SK-N-SH (cell line): ENCODE measurements around the gene PATL2. TPM values are rescaled to one million over a fixed set of nuclear protein-coding genes. Genes with fewer than 3 reads are reported as not detected.

ENCODE experiments used
- CTCF ChIA-PET: fragments of 300-600, 350-600 bp; formaldehyde crosslinking; extraction: SDS; loops from one replicate; lab custom pipeline; 2021; lab: Yijun Ruan, JAX
- POLR2A ChIA-PET: fragments of 350-600 bp; sonication (Branson Sonifier 250); formaldehyde crosslinking; extraction: SDS; loops from one replicate; lab custom pipeline; 2020; ENCODE audit warnings: antibody characterized with exemption, inconsistent platforms; lab: Yijun Ruan, JAX
- DNase-seq: peaks from one replicate; pipeline ENCODE4 v3.0.0; 2012
- H2AFZ ChIP-seq: fragments of 200-600 bp; sonication (generic); 2 replicates; pipeline ENCODE4 v1.8.1; 2016; ENCODE audit warnings: antibody characterized with exemption, mild to moderate bottlenecking, low read depth
- H3F3A ChIP-seq: fragments of 200-600 bp; sonication (generic); replicated peaks from 2 replicates; pipeline ENCODE3; 2016; ENCODE audit warnings: antibody characterized with exemption, mild to moderate bottlenecking; ENCODE audit not compliant: insufficient read depth
- H3K27ac ChIP-seq, 2 experiments: fragments of 200-500 bp in 1 of 2; fragments of 200-600 bp in 1 of 2; sonication (Bioruptor generic) in 1 of 2; sonication (generic), shearing (Covaris generic) in 1 of 2; 2 replicates each; pipeline versions ENCODE4 v1.5.1 to v1.6.1; 2014 to 2016; ENCODE audit warnings: low read depth in 2 of 2, inconsistent platforms in 1 of 2, low read length in 1 of 2, mild to moderate bottlenecking in 1 of 2, mixed read lengths in 1 of 2
- H3K27me3 ChIP-seq: fragments of 200-600 bp; sonication (generic), shearing (Covaris generic); 2 replicates; pipeline ENCODE4 v1.6.1; 2016; ENCODE audit warnings: mixed run types; ENCODE audit not compliant: insufficient read depth
- H3K36me3 ChIP-seq, 2 experiments: fragments of 200-500 bp in 1 of 2; fragments of 200-600 bp in 1 of 2; sonication (Bioruptor generic) in 1 of 2; sonication (generic) in 1 of 2; replicated peaks in 1 of 2; 2 replicates each; pipeline versions ENCODE3 to v1.5.1; 2014 to 2016; ENCODE audit warnings: low read length in 1 of 2, mild to moderate bottlenecking in 1 of 2; ENCODE audit not compliant: insufficient read depth in 2 of 2, control insufficient read depth in 1 of 2
- H3K4me1 ChIP-seq, 2 experiments: fragments of 200-500 bp in 1 of 2; fragments of 200-600 bp in 1 of 2; sonication (Bioruptor generic) in 1 of 2; sonication (generic), shearing (Covaris generic) in 1 of 2; 2 replicates each; pipeline versions ENCODE4 v1.5.1 to v1.6.1; 2014 to 2016; ENCODE audit warnings: low read depth in 1 of 2, low read length in 1 of 2, mixed run types in 1 of 2; ENCODE audit not compliant: insufficient read depth in 2 of 2, control insufficient read depth in 1 of 2
- H3K4me2 ChIP-seq: fragments of 200-600 bp; sonication (generic), shearing (Covaris generic); 2 replicates; pipeline ENCODE4 v1.6.1; 2017; ENCODE audit warnings: mixed run types
- H3K4me3 ChIP-seq, 2 experiments: fragments of 200-500 bp in 1 of 2; fragments of 200-600 bp in 1 of 2; sonication (Bioruptor generic) in 1 of 2; sonication (generic), shearing (Covaris generic) in 1 of 2; 2 replicates each; pipeline versions ENCODE4 v1.5.1 to v1.8.1; 2014 to 2016; ENCODE audit warnings: low read depth in 2 of 2, inconsistent platforms in 1 of 2, low read length in 1 of 2, mild to moderate bottlenecking in 1 of 2, mixed read lengths in 1 of 2, moderate library complexity in 1 of 2
- H3K79me2 ChIP-seq: fragments of 200-600 bp; sonication (generic); 2 replicates; pipeline ENCODE4 v1.8.1; 2017; ENCODE audit warnings: mild to moderate bottlenecking; ENCODE audit not compliant: insufficient read depth
- H3K9ac ChIP-seq: fragments of 200-600 bp; sonication (generic); 2 replicates; pipeline ENCODE4 v1.6.1; 2017; ENCODE audit warnings: mixed run types
- H3K9me2 ChIP-seq: fragments of 200-600 bp; sonication (generic); 2 replicates; pipeline ENCODE4 v1.6.1; 2017; ENCODE audit warnings: mixed run types
- H3K9me3 ChIP-seq: fragments of 200-600 bp; sonication (generic); 2 replicates; pipeline ENCODE4 v1.6.1; 2017; ENCODE audit warnings: mixed run types, mild to moderate bottlenecking, moderate library complexity
- H4K20me1 ChIP-seq: fragments of 200-600 bp; sonication (generic); 2 replicates; pipeline ENCODE4 v1.6.1; 2017; ENCODE audit warnings: mild to moderate bottlenecking, mixed run types; ENCODE audit not compliant: insufficient read depth
- CTCF ChIP-seq: fragments of 200-600 bp; sonication (generic); IDR thresholded peaks from 2 replicates; pipeline ENCODE4 v1.6.1; 2017; ENCODE audit warnings: antibody characterized with exemption, mild to moderate bottlenecking, moderate library complexity
- ELF1 ChIP-seq: IDR thresholded peaks from 2 replicates; pipeline ENCODE4 v1.4.0; 2012
- MAX ChIP-seq: IDR thresholded peaks from 2 replicates; pipeline ENCODE4 v1.4.0; 2012; ENCODE audit warnings: low read depth
- NFIC ChIP-seq: IDR thresholded peaks from 2 replicates; pipeline ENCODE4 v1.4.0; 2012; ENCODE audit warnings: borderline replicate concordance
- PBX3 ChIP-seq: IDR thresholded peaks from 2 replicates; pipeline ENCODE4; 2012
- REST ChIP-seq: IDR thresholded peaks from 2 replicates; pipeline ENCODE4 v1.6.1; 2012; ENCODE audit warnings: mild to moderate bottlenecking, low read depth, low read length, moderate library complexity
- RXRA ChIP-seq: IDR thresholded peaks from 2 replicates; pipeline ENCODE4 v1.4.0; 2012; ENCODE audit warnings: low read depth, mild to moderate bottlenecking, borderline replicate concordance
- SMC3 ChIP-seq: IDR thresholded peaks from 2 replicates; pipeline ENCODE4 v1.6.1; 2012; ENCODE audit warnings: low read depth, low read length, improper control_type of control experiment
- TAF1 ChIP-seq: IDR thresholded peaks from 2 replicates; pipeline ENCODE4 v1.6.1; 2012; ENCODE audit warnings: low read depth, mild to moderate bottlenecking, low read length, moderate library complexity, borderline replicate concordance
- TEAD4 ChIP-seq: IDR thresholded peaks from 2 replicates; pipeline ENCODE4 v1.4.0; 2012; ENCODE audit warnings: mild to moderate bottlenecking, borderline replicate concordance; ENCODE audit not compliant: insufficient read depth
- WGBS: methylation state at CpG from one replicate; pipeline ENCODE4 v1.1.6; 2017; ENCODE audit warnings: low lambda C conversion rate; 5-methylcytosine and 5-hydroxymethylcytosine counted together
- polyA plus RNA-seq, 3 experiments: library from polyadenylated mRNA; depleted of rRNA; stranded (reverse); fragments of >200 nt; gene quantifications; 2 replicates each; pipeline ENCODE4 v1.2.3, GENCODE V29; 2012

Gene PATL2
- polyA plus RNA-seq, 1 of the 3 experiments (the other 2 are of a cell fraction): 0.31 TPM

- Histone ChIP-seq H3K27ac (no peak overlapping the region), H3K4me3 (no peak overlapping the region), H3F3A (peaks cover 9% of the 10 kb centered on the region), H3K9me2 (no peaks in the 10 kb centered on the region), H2AFZ (no peak overlapping the region)
- POLR2A ChIA-PET: no interaction called here
- no peak for DNase-seq
- TF ChIP-seq TAF1 (no peak), REST (no peak), SMC3 (no peak), ELF1 (no peak), NFIC (no peak), TEAD4 (no peak), PBX3 (no peak), CTCF (no peak), MAX (no peak), RXRA (no peak)
- TF ChIP-seq, all 33 proteins: peak for 0
- H3K4me2 ChIP-seq: no peak overlapping the region
- WGBS: 100% methylated on average over 2 of the region's 2 CpGs
- H3K79me2 ChIP-seq: peaks cover 34% of the 10 kb centered on the region
- no peaks in the 10 kb centered on the region; a peak in 2 of 4 replicates for H3K4me1 ChIP-seq
- peaks cover 37 to 39% of the 10 kb centered on the region in 2 experiments for H3K36me3 ChIP-seq
- H3K9me3 ChIP-seq: no peaks in the 10 kb centered on the region
- no peaks in the 10 kb centered on the region for H3K27me3 ChIP-seq
- peaks cover 12% of the 10 kb centered on the region; the same call in 1 of the 2 replicates for H4K20me1 ChIP-seq
- no peak overlapping the region for H3K9ac ChIP-seq
- CTCF ChIA-PET: interaction anchor here (0.7 to 1.8 kb wide), 2 partner anchors 21 to 56 kb away, joined by 3 to 6 read pairs; no protein-coding TSS in a partner anchor
Measured at GRCh38 chr15:44716983-44717602, 6.0 kb upstream of the PATL2 start.
